Measurements from ENCODE around the gene GNE. TPM values are rescaled to one million over a fixed set of nuclear protein-coding genes. Genes with fewer than 3 reads are reported as not detected.

GNE gene
- total and polyA plus RNA-seq, 2 experiments from 2014 or later: 2.2 to 15.7 TPM

GRCh38 chr9:36214571-36214970 lies 43.7 kb downstream of the GNE start:
- Mint-ChIP-seq H3K27ac (no peak overlapping the region), H3K4me1 (no peaks in the 10 kb centered on the region), H3K27me3 (ENCODE audit: insufficient read depth, low read depth, poor library complexity) (peaks cover 11% of the 10 kb centered on the region), H3K4me3 (no peak overlapping the region), H3K36me3 (ENCODE audit: low read depth) (peaks cover 53% of the 10 kb centered on the region), H3K9me3 (no peaks in the 10 kb centered on the region)
- Histone ChIP-seq H4K20me1 (replicated peaks; ENCODE audit: insufficient read depth) (peaks cover 40% of the 10 kb centered on the region), H3F3A (replicated peaks; ENCODE audit: low read depth) (0 out of 2 replicates have a peak, but pooled peaks cover 2% of the 10 kb centered on the region), H3K4me2 (no peak overlapping the region), H3K36me3 (ENCODE audit: insufficient read depth) (peaks cover 18% of the 10 kb centered on the region), H2AFZ (no peak overlapping the region), H3K27me3 (ENCODE audit: insufficient read depth) (no peaks in the 10 kb centered on the region), H3K4me3 (no peak overlapping the region), H3K27ac (ENCODE audit: low read depth) (no peak overlapping the region), H3K4me1 (ENCODE audit: insufficient read depth) (no peaks in the 10 kb centered on the region), H3K9me2 (ENCODE audit: insufficient read depth) (no peaks in the 10 kb centered on the region), H3K79me2 (replicated peaks; ENCODE audit: insufficient read depth) (peaks cover 39% of the 10 kb centered on the region)
- ATAC-seq: no peak
- TF ChIP-seq REST (IDR thresholded peaks at IDR 0.05; ENCODE audit: unreplicated experiment) (no peak), STAT1 (IDR thresholded peaks at IDR 0.05; ENCODE audit: unreplicated experiment) (no peak), ZNF114 (CRISPR knock-in tag; IDR thresholded peaks at IDR 0.05) (no peak), ZNF331 (CRISPR knock-in tag; IDR thresholded peaks at IDR 0.05; ENCODE audit: low read depth) (no peak)
- DNase-seq (ENCODE audit: low spot score): no peak

- Histone ChIP-seq H3K27ac (ENCODE audit: low read depth) (no peak overlapping the region), H3K4me3 (no peak overlapping the region), H3K27me3 (ENCODE audit: insufficient read depth) (no peaks in the 10 kb centered on the region), H3K36me3 (ENCODE audit: insufficient read depth) (peaks cover 18% of the 10 kb centered on the region), H4K20me1 (replicated peaks; ENCODE audit: insufficient read depth) (peaks cover 46% of the 10 kb centered on the region), H3K79me2 (replicated peaks; ENCODE audit: insufficient read depth) (peaks cover 44% of the 10 kb centered on the region), H2AFZ (no peak overlapping the region), H3K9me2 (ENCODE audit: insufficient read depth) (no peaks in the 10 kb centered on the region), H3K4me1 (ENCODE audit: insufficient read depth) (no peaks in the 10 kb centered on the region), H3K4me2 (no peak overlapping the region), H3F3A (replicated peaks; ENCODE audit: low read depth) (0 out of 2 replicates have a peak, but pooled peaks cover 2% of the 10 kb centered on the region)
- Mint-ChIP-seq H3K27ac (no peak overlapping the region), H3K36me3 (ENCODE audit: low read depth) (peaks cover 55% of the 10 kb centered on the region), H3K4me3 (no peak overlapping the region), H3K4me1 (no peaks in the 10 kb centered on the region), H3K9me3 (no peaks in the 10 kb centered on the region), H3K27me3 (ENCODE audit: insufficient read depth, low read depth, poor library complexity) (peaks cover 9% of the 10 kb centered on the region)
- ATAC-seq: no peak
- no peak for DNase-seq (ENCODE audit: low spot score)
- TF ChIP-seq REST (IDR thresholded peaks at IDR 0.05; ENCODE audit: unreplicated experiment): no peak
- no peak for TF ChIP-seq POLR2AphosphoS5 (IDR thresholded peaks at IDR 0.05; ENCODE audit: low read depth)
- no peak for TF ChIP-seq CREB1 (CRISPR knock-in tag; IDR thresholded peaks at IDR 0.05; ENCODE audit: low read depth)
- TF ChIP-seq EZH2 (IDR thresholded peaks at IDR 0.05; ENCODE audit: low read depth, unreplicated experiment): no peak
- no peak for TF ChIP-seq ZNF114 (CRISPR knock-in tag; IDR thresholded peaks at IDR 0.05)
- TF ChIP-seq STAT1 (IDR thresholded peaks at IDR 0.05; ENCODE audit: unreplicated experiment): no peak
- TF ChIP-seq NANOG (IDR thresholded peaks at IDR 0.05; ENCODE audit: borderline replicate concordance): no peak
- no peak for TF ChIP-seq ETS1 (IDR thresholded peaks at IDR 0.05)
- no peak for TF ChIP-seq ZNF331 (CRISPR knock-in tag; IDR thresholded peaks at IDR 0.05; ENCODE audit: low read depth)
- no peak for TF ChIP-seq EZH2phosphoT487 (IDR thresholded peaks at IDR 0.05; ENCODE audit: unreplicated experiment)
- TF ChIP-seq JUNB (IDR thresholded peaks at IDR 0.05; ENCODE audit: unreplicated experiment): no peak
- no peak for TF ChIP-seq CTCF (conservative IDR thresholded peaks at IDR 0.05; ENCODE audit: low read depth in 2 of 2)
These were observed 44.3 kb downstream of the GNE start for GRCh38 chr9:36213989-36214388.

Measured in GM23338 (cell line).